ENCODE data around the gene RDM1.
A peak's percentile ranks its signal among the peaks of the same experiment; 100 is the strongest.

The RDM1 gene

DNA sequence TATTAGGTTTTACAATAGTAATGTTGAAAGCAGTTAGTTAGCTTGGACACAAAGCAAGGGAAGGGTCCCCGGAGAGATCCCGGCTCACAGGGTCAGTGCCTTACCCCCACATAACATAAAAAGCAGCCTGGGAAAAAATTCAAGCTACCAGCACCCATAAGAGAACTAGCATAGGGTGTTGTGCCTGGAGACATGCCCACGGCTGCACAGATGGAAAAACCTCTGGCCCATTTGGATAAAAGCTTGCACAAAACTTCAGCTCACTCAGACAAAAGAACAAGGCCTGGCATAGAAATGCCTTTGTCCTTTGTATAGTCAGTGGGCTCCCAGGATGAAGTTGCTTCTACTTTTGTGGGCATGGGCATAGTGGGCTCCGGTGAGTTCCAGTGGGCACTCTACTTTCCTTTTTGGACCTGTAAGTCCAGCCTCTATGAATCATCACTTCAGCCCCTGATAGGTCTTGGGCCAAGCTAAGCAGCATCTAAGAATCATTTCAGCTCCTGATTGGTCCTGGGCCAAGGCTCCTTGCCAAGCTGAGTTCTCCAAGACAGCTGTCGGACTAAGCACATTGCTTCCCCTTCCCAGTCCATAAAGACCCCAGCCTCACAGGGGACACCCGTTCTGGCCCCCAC lies 1.3 kb upstream of the RDM1 start:
- DNase-seq, result no peak

DNA sequence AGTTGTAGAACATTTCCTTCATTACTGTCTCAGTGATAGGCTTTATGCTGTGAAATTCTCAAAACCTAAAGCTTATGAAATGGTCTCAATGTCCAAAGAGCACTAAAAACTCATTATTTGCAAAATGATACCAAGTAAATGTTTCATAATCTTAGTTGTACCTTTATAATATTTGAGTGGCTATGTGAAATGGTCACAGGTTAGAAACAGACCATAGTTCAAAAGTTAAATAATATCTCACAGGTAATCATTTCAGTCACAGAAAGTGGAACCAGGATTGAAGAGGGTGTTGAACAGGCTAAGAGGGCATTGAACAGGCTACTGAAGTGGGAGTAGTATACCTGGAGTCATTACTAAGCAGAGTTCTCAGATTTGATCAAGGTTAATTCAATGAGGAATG lies 2.9 kb downstream of the RDM1 start:
- DNase-seq, result no peak

DNA sequence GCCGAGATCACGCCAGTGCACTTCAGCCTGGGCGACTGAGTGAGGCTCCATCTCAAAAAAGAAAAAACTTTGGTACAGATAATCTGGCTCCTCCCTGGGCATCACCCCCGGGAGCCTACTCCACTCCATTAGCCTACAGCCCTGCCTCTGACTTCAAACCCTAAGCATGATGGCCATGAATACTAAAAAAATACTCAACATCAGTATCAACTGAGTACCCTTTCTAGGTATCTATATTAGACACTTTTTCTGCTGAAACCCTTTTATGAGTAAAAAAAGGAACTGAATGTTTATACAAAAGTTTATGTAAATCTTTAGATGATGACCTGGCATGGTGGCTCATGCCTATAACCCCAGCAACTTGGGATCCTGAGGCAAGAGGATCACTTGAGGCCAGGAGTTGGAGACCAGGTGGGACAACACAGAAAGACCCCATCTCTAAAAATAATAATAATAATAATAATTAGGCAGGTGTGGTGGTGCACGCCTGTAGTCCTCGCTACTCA lies 6.9 kb downstream of the RDM1 start:
- DNase-seq, result no peak

DNA sequence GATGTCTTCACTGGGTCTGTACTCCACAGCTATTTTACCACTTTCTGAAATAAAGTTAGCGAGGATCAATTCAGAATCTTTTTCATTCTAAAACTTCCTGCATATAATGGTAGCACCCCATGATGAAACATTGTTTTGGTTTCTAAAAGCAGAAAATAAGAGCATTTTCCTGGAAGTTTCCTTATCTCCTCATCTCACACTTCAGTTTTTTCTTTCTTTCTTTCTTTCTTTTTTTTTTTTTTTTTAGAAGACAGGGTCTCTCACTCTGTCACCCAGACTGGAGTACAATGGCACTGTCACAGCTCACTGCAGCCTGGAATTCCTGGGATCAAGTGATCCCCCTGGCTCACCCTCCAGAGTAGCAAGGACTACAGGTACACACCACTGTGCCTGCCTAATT lies 10.3 kb downstream of the RDM1 start:
- DNase-seq, result no peak

DNA sequence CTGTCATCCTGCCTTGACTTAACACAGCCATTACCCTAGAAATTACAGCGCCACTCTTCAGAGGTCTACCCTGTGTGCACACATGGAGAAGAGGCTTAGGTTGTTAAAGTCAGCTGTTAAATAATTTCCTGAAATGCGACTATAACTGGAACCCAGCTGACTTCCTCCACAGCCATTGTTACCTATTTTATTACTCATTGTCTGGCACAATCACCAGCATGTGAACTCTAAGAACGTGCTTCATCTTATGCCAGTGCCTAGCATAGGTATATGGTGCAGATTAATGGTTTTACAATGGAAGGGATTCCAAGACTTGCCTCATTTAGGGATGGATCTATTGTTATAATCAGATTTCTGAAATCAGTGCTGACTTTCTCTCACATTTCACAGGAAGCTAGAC lies 11.9 kb downstream of the RDM1 start:
- no peak for DNase-seq

DNA sequence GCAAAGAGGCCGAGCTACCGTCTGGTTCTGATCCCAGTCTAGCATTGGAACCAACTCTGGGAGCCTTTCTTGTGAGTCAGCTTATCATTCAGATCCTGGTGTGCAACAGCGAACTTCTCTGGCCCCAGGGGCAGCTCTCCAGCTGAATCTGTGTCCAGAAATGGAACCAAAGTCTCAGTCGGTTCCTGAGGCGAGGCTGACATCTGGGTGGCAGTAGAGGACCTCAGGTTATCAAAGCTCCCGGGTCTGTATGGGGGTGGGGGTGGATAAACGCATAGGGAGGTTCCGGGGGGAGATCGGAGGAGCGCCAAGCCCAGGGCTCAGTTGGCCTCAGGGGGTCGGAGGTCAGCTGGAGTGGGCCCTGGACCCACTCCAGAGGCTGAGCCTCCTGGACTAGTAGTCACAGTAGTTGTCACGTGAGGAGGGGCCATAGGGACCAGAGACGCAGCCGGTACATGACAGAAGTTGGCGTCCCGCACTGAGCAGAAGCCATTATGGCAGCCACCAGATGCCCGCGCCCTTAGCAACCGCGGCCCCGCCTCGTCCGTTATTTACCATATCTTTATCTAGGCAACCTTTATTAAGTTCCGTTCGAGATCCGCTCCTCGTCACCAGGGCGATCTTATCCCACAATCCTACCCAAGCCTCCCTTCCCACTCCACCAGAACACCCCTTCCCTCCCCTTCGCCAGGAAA lies 12.9 kb downstream of the RDM1 start:
- no peak for DNase-seq

DNA sequence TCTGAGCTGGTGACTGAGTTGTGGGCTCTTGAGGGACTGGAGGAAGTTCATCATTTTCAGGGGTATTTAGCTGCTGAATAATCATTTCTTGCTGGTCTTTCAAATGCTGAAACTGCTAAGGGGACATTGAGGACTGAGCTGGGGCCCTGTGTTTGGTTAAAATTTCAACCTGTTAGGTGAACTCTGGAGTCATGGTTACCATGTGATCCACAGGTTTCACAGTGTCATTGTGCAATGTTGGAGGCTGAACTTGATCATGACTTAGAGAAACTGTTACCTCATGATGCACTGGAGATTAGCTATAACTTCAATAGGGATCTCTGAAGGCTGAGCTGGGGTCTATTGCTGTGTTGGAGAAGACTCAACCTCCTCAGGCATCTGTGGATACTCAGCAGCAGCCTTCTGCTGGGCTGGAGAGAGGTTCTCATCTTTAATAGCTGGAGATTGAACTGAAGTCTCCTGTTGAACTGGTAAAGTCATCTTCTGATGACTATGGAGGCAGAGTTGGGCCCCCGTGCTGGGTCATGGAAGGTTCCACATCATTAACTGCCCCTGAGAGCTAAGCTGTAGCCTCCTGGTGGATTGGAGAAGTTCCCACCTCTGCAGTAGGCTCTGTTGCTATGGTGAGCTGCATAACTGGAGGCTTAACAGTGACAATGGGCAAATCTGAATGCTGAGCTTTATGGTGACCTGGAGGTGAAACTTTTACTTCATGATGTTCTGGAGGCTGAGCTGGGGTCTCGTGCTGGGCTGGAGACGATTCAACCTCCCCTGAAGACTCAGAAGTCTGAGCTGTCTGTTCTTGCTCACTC lies 15.2 kb downstream of the RDM1 start:
- DNase-seq, result no peak

DNA sequence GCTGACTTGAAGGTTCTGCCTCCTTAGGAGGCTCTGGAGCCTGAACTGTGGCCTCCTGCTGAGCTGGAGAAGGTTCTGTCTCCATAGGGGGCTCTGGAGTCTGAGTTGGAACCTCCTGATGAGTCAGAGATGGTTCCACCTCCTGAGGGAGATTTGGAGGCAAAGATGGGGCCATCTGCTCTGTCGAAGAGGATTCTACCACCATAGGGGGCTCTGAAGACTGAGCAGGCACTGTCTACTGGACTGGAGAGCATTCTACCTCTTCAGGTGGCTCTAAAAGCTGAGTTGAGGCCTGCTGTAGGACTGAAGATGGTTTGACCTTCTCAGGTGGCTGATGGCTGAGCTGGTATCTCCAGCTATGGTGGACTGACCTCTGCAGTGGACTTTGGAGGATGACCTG lies 16.2 kb downstream of the RDM1 start:
- no peak for DNase-seq

DNA sequence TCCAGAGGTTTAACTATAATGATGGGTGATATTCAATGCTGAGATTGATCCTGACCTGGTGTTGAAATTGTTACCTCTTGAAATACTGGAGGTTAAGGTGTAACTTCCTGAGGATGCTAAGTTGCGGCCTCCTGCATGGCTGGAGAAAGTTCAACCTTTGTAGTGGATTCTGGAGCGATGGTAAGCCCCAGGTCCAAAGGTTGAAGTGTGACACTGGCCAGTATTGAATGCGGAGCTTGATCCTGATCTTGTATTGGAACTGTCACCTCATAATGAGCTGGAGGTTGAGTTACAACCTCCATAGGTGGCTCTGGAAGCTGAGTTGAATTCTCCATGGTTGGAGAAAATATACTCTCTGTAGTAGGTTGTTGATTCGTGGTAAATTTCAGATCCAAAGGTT lies 17.0 kb downstream of the RDM1 start:
- no peak for DNase-seq

DNA sequence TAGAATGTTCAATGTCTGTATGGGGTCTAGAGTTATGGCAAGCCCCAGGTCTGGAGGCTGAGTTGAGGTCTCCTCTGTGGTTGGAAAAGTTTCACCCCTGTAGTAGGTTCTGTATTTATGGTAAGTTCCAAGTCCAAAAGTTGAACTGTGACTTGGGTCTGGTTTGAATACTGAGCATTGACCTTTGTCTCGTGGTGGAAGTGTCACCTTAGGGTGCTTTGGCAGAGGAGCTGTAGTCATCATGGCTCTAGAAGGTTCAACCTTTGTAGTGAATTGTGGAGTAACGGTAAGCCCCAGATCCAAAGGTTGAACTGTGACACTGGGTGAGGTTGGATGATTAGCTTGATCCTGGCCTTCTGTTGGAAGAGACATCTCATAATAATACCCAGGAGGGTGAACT lies 17.6 kb downstream of the RDM1 start:
- DNase-seq, result no peak

DNA sequence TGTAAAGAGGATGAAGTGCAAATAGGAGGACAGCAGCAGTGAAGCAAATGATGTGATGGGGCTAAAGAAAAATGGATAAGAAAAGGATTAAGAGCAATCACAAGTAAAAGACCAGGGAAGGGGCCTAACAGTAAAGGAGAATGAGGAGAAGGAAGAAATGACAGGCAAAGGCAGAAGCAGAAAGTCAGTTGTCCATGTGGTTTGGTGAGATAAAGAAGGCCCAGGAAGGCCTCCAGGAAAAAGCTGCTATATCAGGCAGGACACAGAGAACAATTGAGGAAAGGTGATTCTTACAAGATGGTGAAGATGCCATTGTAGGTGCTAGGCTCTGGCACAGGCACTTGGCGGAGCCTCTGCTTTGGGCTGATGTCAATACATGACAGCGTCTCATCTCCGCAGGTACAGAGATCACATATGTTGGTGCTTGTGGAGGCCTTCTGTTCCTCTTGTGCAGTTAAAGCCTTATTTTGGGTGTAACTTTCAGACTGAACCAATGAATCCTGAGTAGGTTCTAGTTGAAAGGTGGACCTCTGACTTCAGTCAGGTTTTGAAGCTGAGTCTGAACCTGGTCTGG lies 18.1 kb downstream of the RDM1 start:
- DNase-seq, result no peak

DNA sequence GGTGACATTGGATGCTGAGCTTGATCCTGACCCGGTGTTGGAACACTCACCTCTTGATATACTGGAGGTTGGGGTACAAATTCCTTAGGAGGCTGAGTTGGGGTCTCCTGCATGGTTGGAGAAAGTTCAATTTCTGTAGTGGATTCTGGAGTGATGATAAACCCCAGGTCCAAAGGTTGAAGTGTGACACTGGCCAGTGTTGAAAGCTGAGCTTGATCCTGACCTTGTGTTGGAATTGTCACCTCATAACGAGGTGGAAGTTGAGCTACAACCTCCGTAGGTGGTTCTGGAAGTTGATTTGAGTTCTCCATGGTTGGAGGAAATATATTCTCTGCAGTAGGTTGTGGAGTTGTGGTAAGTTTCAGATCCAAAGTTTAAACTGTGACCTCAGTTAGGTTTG lies 21.2 kb downstream of the RDM1 start:
- no peak for DNase-seq

DNA sequence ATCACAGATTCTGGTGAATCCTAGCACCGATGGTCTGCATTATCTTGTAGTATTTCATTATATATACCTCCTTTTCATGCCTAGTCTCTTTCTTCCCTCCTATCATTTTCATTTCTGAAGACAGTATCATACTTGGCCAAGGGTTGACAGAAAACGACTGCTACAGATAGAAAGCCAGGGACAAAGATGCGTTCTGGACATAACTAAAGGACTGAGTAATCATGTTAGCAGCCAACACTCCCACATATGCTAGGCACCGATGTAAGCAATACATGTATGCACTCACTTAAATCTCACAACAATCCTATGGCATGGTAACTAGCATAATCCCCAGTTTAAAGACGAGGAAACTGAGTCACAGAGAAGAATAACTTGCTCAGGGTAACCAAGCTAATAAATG lies 22.9 kb downstream of the RDM1 start:
- DNase-seq, result no peak

DNA sequence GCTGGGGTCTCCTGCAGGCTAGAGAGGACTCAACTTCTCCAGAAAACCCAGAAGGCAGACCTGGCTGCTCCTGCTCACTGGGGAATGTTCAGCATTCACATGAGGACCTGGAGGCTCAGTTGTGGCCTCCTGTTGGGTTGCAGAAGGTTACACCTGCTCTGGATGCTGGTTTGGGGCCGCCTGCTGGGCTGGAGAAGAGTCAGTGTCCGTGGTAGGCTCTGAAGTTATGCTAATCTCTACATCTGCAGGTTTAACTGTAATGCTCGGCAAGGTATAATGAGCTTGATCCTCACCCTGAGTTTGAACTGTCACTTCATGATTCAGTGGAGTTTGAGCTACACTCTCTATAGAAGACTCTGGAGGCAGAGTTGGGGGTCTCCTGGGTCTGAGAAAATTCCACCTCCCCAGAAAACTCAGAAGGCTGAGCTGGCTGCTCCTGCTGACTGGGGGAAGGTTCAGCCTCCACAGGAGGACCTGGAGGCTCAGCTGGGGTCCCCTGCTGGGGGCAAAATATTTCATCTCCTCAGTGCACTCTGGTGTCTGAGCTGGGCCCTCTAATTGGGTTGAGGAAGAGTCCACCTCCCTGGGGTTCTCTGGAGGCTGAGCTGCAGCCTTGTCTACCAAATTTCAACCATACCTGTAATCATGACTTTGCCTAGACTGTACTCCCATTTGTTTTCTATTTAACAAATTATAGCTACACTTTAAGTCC lies 23.5 kb downstream of the RDM1 start:
- DNase-seq, result no peak

DNA sequence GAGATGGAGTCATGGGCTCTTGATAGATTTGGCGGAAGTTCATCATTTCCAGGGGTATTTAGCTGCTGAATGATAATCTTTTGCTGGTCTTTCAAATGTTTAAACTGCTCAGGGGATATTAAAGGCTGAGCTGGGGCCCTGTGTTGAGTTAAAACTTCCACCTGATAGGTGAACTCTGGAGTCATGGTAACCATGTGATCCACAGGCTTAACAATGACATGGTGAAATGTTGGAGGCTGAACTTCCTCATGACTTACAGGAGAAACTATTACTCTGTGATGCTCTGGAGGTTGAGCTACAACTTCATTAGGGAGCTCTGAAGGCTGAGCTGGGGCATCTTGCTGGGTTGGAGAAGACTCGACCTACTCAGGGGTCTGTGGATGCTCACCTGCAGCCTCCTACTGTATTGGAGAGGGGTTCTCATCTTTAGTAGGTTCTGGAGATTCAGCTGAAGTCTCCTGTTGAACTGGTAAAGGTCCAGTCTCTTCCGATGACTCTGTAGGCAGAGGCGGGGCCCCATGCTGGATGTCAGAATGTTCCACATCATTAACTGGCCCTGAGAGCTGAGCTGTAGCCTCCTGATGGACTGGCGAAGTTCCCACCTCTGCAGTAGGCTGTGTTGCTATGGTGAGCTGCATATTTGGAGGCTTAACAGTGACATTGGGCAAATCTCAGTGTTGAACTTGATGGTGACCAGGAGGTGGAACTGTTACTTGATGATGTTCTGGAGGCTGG lies 24.2 kb downstream of the RDM1 start:
- DNase-seq, result no peak

DNA sequence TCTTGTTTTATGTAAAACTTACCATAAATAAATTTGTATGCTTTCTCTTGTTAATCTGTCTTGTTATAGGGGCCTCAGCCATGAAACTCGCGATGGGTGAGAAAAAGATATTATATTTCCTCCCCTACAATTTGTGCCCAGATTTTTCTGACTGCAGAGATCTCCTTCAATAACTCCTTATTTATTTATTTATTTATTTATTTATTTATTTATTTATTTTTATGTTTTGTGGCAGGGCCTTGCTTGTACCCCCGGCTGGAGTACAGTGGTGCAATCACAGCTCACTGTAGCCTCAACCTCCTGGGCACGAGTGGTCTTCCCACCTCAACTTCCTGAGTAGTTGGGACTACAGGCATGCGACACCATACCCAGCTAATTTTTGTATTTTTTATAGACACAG lies 27.1 kb downstream of the RDM1 start:
- no peak for DNase-seq

DNA sequence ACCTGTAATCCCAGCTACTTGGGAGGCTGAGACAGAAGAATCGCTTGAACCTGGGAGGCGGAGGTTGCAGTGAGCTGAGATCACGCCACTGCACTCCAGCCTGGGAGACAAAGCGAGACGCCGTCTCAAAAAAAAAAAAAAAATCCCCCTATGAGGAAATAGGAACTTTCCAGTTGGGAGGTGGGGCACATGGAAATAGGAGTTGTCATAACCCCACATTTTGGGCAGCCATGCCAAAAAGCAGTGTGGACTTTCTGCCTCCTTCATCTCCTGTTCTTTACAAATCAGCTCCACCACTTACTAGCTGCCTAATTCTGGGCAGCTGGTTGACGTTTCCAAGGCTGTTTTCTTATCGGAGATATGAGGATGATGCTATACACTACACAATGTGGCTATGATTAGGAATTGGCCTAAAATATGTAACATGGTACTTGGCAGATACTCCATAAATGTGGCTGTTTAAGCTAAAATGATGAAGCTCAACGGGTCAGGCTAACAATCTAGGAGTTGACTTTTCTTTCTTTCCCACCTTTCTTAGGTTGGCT lies 28.9 kb downstream of the RDM1 start:
- no peak for DNase-seq

DNA sequence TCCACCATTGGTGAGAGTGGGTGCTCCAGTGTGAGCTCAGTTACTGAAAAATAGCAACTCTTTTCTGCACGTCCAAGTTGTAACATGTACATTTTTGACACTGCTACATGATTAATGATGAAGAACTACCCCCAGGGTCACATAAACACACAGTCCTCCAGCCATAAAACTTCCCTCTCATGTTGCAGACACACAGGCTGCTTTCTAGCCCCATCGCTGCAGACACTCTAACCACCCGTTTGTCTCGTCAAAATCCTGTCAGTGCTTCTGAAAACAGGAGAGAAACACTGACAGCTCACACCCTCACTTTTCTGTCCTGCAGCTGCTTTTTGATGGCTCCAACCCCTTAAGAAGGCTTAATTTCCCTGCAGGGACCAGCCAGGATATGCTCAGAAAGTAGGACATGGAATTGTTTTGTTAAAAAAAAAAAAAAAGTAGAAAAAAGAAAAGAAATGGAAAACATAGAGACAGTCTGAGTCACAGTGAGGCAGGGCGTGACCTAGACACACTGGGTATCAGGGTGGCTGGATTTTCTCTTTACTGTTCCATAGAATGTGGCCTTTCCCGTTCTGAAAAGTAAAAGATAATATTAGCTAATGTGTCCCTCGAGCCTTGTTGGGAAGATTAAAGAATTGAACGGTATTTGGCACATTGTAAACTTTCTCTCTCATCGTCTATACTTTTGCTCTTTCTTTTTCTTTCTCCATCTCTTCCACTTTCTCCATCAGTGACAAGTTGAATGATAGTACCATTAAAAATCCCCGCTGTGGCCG lies 29.7 kb downstream of the RDM1 start:
- DNase-seq, result no peak

DNA sequence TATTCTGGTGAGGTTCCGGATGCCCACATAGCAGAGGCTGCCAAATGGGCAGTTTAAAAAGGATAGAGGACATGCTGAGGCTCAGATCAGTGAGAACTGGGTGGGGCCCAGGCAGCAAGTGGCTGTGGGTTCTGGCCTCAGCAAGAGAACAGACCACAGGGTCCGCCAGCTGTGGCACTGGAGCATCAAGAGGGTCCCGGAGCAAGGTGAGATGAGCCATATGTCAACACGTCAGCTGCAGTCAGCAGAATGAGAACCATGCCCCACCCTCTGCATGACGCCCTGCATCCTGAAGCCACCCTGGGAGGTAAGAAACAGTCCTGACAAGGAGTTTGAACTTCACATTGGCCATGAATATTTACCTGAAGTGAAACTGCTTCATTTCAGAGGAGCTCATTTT lies 30.3 kb downstream of the RDM1 start:
- no peak for DNase-seq

DNA sequence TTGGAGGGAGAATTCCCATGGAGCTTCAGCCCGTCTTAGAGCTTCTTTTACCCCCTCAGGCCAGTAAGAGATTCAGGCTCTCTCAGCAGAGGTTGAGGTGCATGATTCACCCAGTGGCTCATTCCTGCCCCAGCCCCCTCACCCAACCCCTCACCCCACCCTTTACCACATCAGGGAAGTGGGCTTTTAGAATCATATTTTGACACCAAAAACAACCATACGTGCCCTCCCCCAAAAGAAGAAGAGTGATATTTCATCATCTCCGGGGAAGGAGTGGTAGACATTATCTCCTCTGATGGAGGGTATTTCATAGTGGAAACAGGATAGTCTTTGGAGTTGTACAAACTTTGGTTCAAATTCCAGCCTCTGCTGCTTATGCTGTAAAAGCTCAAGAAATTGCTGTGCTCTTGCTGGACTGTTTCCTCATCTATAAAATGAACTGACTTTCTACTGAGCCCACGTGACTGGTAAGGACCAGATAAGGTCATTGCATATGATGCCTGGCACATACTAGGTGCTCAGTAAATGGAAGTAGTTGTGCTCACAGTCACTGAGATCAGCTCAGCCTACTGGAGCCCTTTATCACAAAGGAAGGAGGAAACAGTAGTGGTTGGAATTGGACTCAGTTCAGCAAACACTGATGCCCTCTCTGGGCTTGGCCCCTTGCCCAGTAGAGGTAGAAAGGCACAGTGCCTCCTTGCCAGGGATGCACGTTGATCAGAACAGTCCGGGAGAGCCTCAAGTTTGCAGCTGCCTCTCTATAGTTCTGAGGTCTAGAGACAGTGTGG lies 32.1 kb downstream of the RDM1 start:
- DNase-seq, result peak in 1 of 2 donors; percentile 32
